Naive thymus-derived CD4-positive, alpha-beta T cell (primary cell): ENCODE results near the gene PXMP4. TPM values are rescaled to one million over a fixed set of nuclear protein-coding genes. Genes with fewer than 3 reads are reported as not detected.
A peak's percentile ranks its signal among the peaks of the same experiment; 100 is the strongest.

ENCODE experiments used
- ATAC-seq: fragments of 150-1000 bp; cut with Tn5 transposase; 2 replicates; pipeline ENCODE4 v1.10.0; 2021; ENCODE audit warnings: mild to moderate bottlenecking, moderate library complexity
- CTCF ChIA-PET: fragments of 350-600 bp; sonication (Branson Sonifier 250); formaldehyde crosslinking; loops from one replicate; lab custom pipeline; 2021; ENCODE audit warnings: antibody characterized with exemption; lab: Charles Lee
- POLR2A ChIA-PET: fragments of 350-600 bp; sonication (Branson Sonifier 250); formaldehyde crosslinking; loops from one replicate; lab custom pipeline; 2021; ENCODE audit warnings: antibody characterized with exemption, inconsistent platforms; lab: Charles Lee
- DNase-seq, 9 donors: peaks; one replicate each; pipeline versions ENCODE4 v3.0.0 to v3.0.0-alpha.2; 2020 to 2022; ENCODE audit warnings: mixed read lengths in 1 of 9
- H3K27ac ChIP-seq: one replicate; pipeline ENCODE4 v1.7.0; 2013; ENCODE audit warnings: mild to moderate bottlenecking, low read depth, low read length, moderate library complexity
- H3K27me3 ChIP-seq, 2 donors: one replicate each; pipeline ENCODE4 v1.7.0; 2013; ENCODE audit warnings: low read length in 2 of 2, mild to moderate bottlenecking in 2 of 2, moderate library complexity in 2 of 2; ENCODE audit not compliant: control insufficient read depth in 2 of 2, insufficient read depth in 2 of 2
- H3K36me3 ChIP-seq, 3 experiments: 1 replicate in 2 of 3; 2 replicates in 1 of 3; pipeline ENCODE4 v1.7.0; 2013; ENCODE audit warnings: low read length in 3 of 3, mild to moderate bottlenecking in 3 of 3, moderate library complexity in 1 of 3; ENCODE audit not compliant: insufficient read depth in 3 of 3, control insufficient read depth in 2 of 3
- H3K4me1 ChIP-seq, 2 donors: one replicate each; pipeline ENCODE4 v1.7.0; 2013; ENCODE audit warnings: low read length in 2 of 2, mild to moderate bottlenecking in 2 of 2, moderate library complexity in 1 of 2; ENCODE audit not compliant: control insufficient read depth in 2 of 2, insufficient read depth in 2 of 2
- H3K4me3 ChIP-seq: 2 replicates; pipeline ENCODE4 v1.7.0; 2013; ENCODE audit warnings: mild to moderate bottlenecking, low read length
- H3K9me3 ChIP-seq, 3 experiments: 1 replicate in 2 of 3; 2 replicates in 1 of 3; pipeline ENCODE4 v1.7.0; 2013; ENCODE audit warnings: low read length in 3 of 3; ENCODE audit not compliant: control insufficient read depth in 2 of 3
- H3K27ac Mint-ChIP-seq, 9 donors: one replicate each; pipeline ENCODE4 v1.8.0; 2020 to 2022; ENCODE audit warnings: mixed read lengths in 9 of 9, mild to moderate bottlenecking in 8 of 9, moderate library complexity in 5 of 9, inconsistent platforms in 2 of 9
- H3K27me3 Mint-ChIP-seq, 5 donors: one replicate each; pipeline ENCODE4 v1.8.0; 2021 to 2022; ENCODE audit warnings: mixed read lengths in 5 of 5, mild to moderate bottlenecking in 1 of 5
- H3K36me3 Mint-ChIP-seq, 5 donors: one replicate each; pipeline ENCODE4 v1.8.0; 2020 to 2022; ENCODE audit warnings: mixed read lengths in 5 of 5, mild to moderate bottlenecking in 3 of 5, inconsistent platforms in 1 of 5
- H3K4me1 Mint-ChIP-seq, 7 donors: one replicate each; pipeline ENCODE4 v1.8.0; 2020 to 2022; ENCODE audit warnings: mixed read lengths in 7 of 7, mild to moderate bottlenecking in 3 of 7, inconsistent platforms in 1 of 7
- H3K4me3 Mint-ChIP-seq, 10 donors: one replicate each; pipeline ENCODE4 v1.8.0; 2020 to 2022; ENCODE audit warnings: mild to moderate bottlenecking in 10 of 10, mixed read lengths in 10 of 10, moderate library complexity in 6 of 10, inconsistent platforms in 2 of 10
- H3K9me3 Mint-ChIP-seq, 11 donors: one replicate each; pipeline ENCODE4 v1.8.0; 2020 to 2022; ENCODE audit warnings: mixed read lengths in 11 of 11, mild to moderate bottlenecking in 4 of 11, inconsistent platforms in 1 of 11, moderate library complexity in 1 of 11
- intact Hi-C, 2 donors: fragments of 100-400 bp; cut with micrococcal nuclease; formaldehyde crosslinking; loops; one replicate each; pipeline ENCODE4 v1.15.1; 2023
- polyA plus RNA-seq, 2 donors: library from polyadenylated mRNA; unstranded; fragments of 300-500 nt; fragmentation: Illumina TruSeq; gene quantifications; one replicate each; pipeline ENCODE4 v1.2.3, GENCODE V29; 2021
- total RNA-seq, 6 experiments: library from RNA in 5 of 6; stranded (reverse) in 5 of 6; gene quantifications; 1 replicate in 5 of 6; 2 replicates in 1 of 6; pipeline ENCODE4 v1.2.3 and lab custom pipeline; 2021 to 2026

The PXMP4 gene
- total and polyA plus RNA-seq, 7 experiments from 2014 or later = 4.5 to 18.7 (median 10.1) TPM

GRCh38 chr20:33729101-33729500 lies 9.0 kb upstream of the PXMP4 start:
- no peaks in the 10 kb centered on the region for H3K27me3 ChIP-seq

GRCh38 chr20:33728463-33728862 lies 8.4 kb upstream of the PXMP4 start:
- Histone ChIP-seq H3K27ac (no peak overlapping the region), H3K36me3 (no peaks in the 10 kb centered on the region), H3K27me3 (no peaks in the 10 kb centered on the region), H3K4me1 (peaks cover 3 to 13% of the 10 kb centered on the region in 2 donors), H3K4me3 (no peak overlapping the region), H3K9me3 (no peaks in the 10 kb centered on the region)
- Mint-ChIP-seq H3K4me3 (no peak overlapping the region), H3K27me3 (peaks cover 0 to 3% (median 0%) of the 10 kb centered on the region in 5 donors), H3K4me1 (peaks cover 2 to 20% (median 11%) of the 10 kb centered on the region in 7 donors), H3K27ac (peak overlapping the region in 1 of 9 donors; percentile 10), H3K9me3 (peaks cover 0 to 2% (median 0%) of the 10 kb centered on the region in 11 donors), H3K36me3 (no peaks in the 10 kb centered on the region)
- ChIA-PET POLR2A (no interaction called here), CTCF (interaction anchor here (1.0 kb wide), 1 partner anchor 271 kb away, joined by 3 read pairs; no protein-coding TSS in a partner anchor)
- ATAC-seq (no peak), DNase-seq (no peak)
- intact Hi-C loops = no loop called here

More at GRCh38 chr20:33729101-33729500, 9.0 kb upstream of the PXMP4 start:
- no peak for DNase-seq
- Histone ChIP-seq H3K4me3 (no peak overlapping the region), H3K9me3 (no peaks in the 10 kb centered on the region), H3K27ac (no peak overlapping the region), H3K4me1 (peaks cover 3 to 18% of the 10 kb centered on the region in 2 donors), H3K36me3 (no peaks in the 10 kb centered on the region)
- POLR2A ChIA-PET = no interaction called here
- H3K27ac Mint-ChIP-seq = peak overlapping the region in 5 of 9 donors; percentile 3 to 59 (median 12)
- intact Hi-C loops = no loop called here
- peaks cover 0 to 3% (median 0%) of the 10 kb centered on the region in 5 donors for H3K36me3 Mint-ChIP-seq
- no peak overlapping the region for H3K4me3 Mint-ChIP-seq
- CTCF ChIA-PET = no interaction called here
- H3K4me1 Mint-ChIP-seq = peaks cover 8 to 27% (median 17%) of the 10 kb centered on the region in 7 donors
- H3K9me3 Mint-ChIP-seq = peaks cover 0 to 4% (median 0%) of the 10 kb centered on the region in 11 donors
- peaks cover 0 to 3% (median 0%) of the 10 kb centered on the region in 5 donors for H3K27me3 Mint-ChIP-seq
- ATAC-seq = no peak

- ChIA-PET CTCF (interaction anchor here (1.0 kb wide), 1 partner anchor 270 kb away, joined by 3 read pairs; no protein-coding TSS in a partner anchor), POLR2A (no interaction called here)
- ATAC-seq (no peak), DNase-seq (no peak)
- H3K9me3 Mint-ChIP-seq = peaks cover 0 to 2% (median 0%) of the 10 kb centered on the region in 11 donors
- H3K4me1 Mint-ChIP-seq = peaks cover 0 to 14% (median 8%) of the 10 kb centered on the region in 7 donors
- no peak overlapping the region for H3K4me3 Mint-ChIP-seq
- Histone ChIP-seq H3K27ac (no peak overlapping the region), H3K4me3 (no peak overlapping the region), H3K9me3 (no peaks in the 10 kb centered on the region), H3K4me1 (peaks cover 3 to 8% of the 10 kb centered on the region in 2 donors), H3K27me3 (no peaks in the 10 kb centered on the region), H3K36me3 (no peaks in the 10 kb centered on the region)
- H3K27ac Mint-ChIP-seq = peak overlapping the region in 2 of 9 donors; percentile 43 to 53
- H3K36me3 Mint-ChIP-seq = no peaks in the 10 kb centered on the region
- intact Hi-C loops = no loop called here
- peaks cover 0 to 3% (median 0%) of the 10 kb centered on the region in 5 donors for H3K27me3 Mint-ChIP-seq
These were observed 7.7 kb upstream of the PXMP4 start for GRCh38 chr20:33727806-33728205.

GRCh38 chr20:33727115-33727479 lies 7.0 kb upstream of the PXMP4 start:
- Histone ChIP-seq H3K4me3 (no peak overlapping the region), H3K36me3 (no peaks in the 10 kb centered on the region), H3K9me3 (no peaks in the 10 kb centered on the region), H3K27me3 (no peaks in the 10 kb centered on the region), H3K4me1 (peaks cover 3 to 4% of the 10 kb centered on the region in 2 donors), H3K27ac (no peak overlapping the region)
- H3K27me3 Mint-ChIP-seq = peaks cover 0 to 3% (median 0%) of the 10 kb centered on the region in 5 donors
- ChIA-PET POLR2A (interaction anchor here (1.0 kb wide), 1 partner anchor 36 kb away, joined by 4 read pairs; no protein-coding TSS in a partner anchor), CTCF (interaction anchor here (0.6 kb wide), 1 partner anchor 87 kb away, joined by 3 read pairs; no protein-coding TSS in a partner anchor)
- peaks cover 0 to 11% (median 4%) of the 10 kb centered on the region in 7 donors for H3K4me1 Mint-ChIP-seq
- intact Hi-C loops = no loop called here
- ATAC-seq = no peak
- H3K36me3 Mint-ChIP-seq = no peaks in the 10 kb centered on the region
- peaks cover 0 to 2% (median 0%) of the 10 kb centered on the region in 11 donors for H3K9me3 Mint-ChIP-seq
- no peak overlapping the region for H3K4me3 Mint-ChIP-seq
- DNase-seq = no peak
- H3K27ac Mint-ChIP-seq = peak overlapping the region in 1 of 9 donors; percentile 22

- H3K4me3 ChIP-seq = no peak overlapping the region
- no peaks in the 10 kb centered on the region for H3K27me3 Mint-ChIP-seq
- peaks cover 0 to 4% of the 10 kb centered on the region in 2 donors for H3K4me1 ChIP-seq
- no peaks in the 10 kb centered on the region for H3K36me3 Mint-ChIP-seq
- DNase-seq (no peak), ATAC-seq (no peak)
- peaks cover 3 to 6% (median 4%) of the 10 kb centered on the region in 7 donors for H3K4me1 Mint-ChIP-seq
- no peaks in the 10 kb centered on the region for H3K27me3 ChIP-seq
- H3K36me3 ChIP-seq = no peaks in the 10 kb centered on the region
- intact Hi-C loops = no loop called here
- H3K9me3 ChIP-seq = no peaks in the 10 kb centered on the region
- no peak overlapping the region for H3K4me3 Mint-ChIP-seq
- peaks cover 0 to 3% (median 0%) of the 10 kb centered on the region in 11 donors for H3K9me3 Mint-ChIP-seq
- CTCF ChIA-PET = no interaction called here
- POLR2A ChIA-PET = interaction anchor here (0.8 to 1.0 kb wide), 2 partner anchors 46 to 62 kb away, joined by 3 read pairs; no protein-coding TSS in a partner anchor
- H3K27ac Mint-ChIP-seq = no peak overlapping the region
- H3K27ac ChIP-seq = no peak overlapping the region
These were observed 5.6 kb upstream of the PXMP4 start for GRCh38 chr20:33725607-33726264.

GRCh38 chr20:33724439-33725094 lies 4.5 kb upstream of the PXMP4 start:
- Histone ChIP-seq H3K27ac (no peak overlapping the region), H3K9me3 (no peaks in the 10 kb centered on the region), H3K4me3 (no peak overlapping the region), H3K4me1 (peaks cover 0 to 11% of the 10 kb centered on the region in 2 donors), H3K36me3 (peaks cover 0 to 3% (median 0%) of the 10 kb centered on the region in 3 experiments), H3K27me3 (no peaks in the 10 kb centered on the region)
- DNase-seq = no peak
- intact Hi-C loops = no loop called here
- Mint-ChIP-seq H3K27ac (no peak overlapping the region), H3K36me3 (peaks cover 0 to 5% (median 0%) of the 10 kb centered on the region in 5 donors), H3K4me3 (no peak overlapping the region), H3K9me3 (peaks cover 0 to 5% (median 0%) of the 10 kb centered on the region in 11 donors), H3K27me3 (no peaks in the 10 kb centered on the region), H3K4me1 (peaks cover 7 to 13% (median 11%) of the 10 kb centered on the region in 7 donors)
- CTCF ChIA-PET = no interaction called here
- no peak for ATAC-seq
- POLR2A ChIA-PET = no interaction called here
